Endothelial cell of umbilical vein (primary cell): Measurements from ENCODE around the gene CELA1.

Experiments used
- GATA2 ChIP-seq: IDR thresholded peaks from 2 replicates; pipeline ENCODE4 v1.7.0; 2011; ENCODE audit warnings: low read depth, mild to moderate bottlenecking, moderate library complexity, mixed read lengths, low read length; ENCODE audit not compliant: insufficient read length, insufficient read depth
- POLR2A ChIP-seq: IDR thresholded peaks from 2 replicates; pipeline ENCODE4 v1.6.1; 2012; ENCODE audit warnings: low read depth, mild to moderate bottlenecking, control low read depth, low read length
- POLR2AphosphoS5 ChIP-seq: IDR thresholded peaks from 2 replicates; pipeline ENCODE4 v1.6.1; 2012; ENCODE audit warnings: low read depth, mild to moderate bottlenecking, control low read depth, low read length, moderate library complexity; ENCODE audit not compliant: insufficient read depth
- TF ChIP-seq, protein P1 (sequence below), 2 donors: IDR thresholded peaks; 1 replicate in 1 of 2; 2 replicates in 1 of 2; pipeline ENCODE4 v1.5.1; 2011; ENCODE audit warnings: low read length in 2 of 2, mild to moderate bottlenecking in 2 of 2, moderate library complexity in 2 of 2, control low read depth in 1 of 2, inconsistent platforms in 1 of 2, low read depth in 1 of 2; ENCODE audit not compliant: insufficient read depth in 1 of 2; ENCODE audit errors: extremely low read depth in 1 of 2

- TF ChIP-seq, protein P1, sequence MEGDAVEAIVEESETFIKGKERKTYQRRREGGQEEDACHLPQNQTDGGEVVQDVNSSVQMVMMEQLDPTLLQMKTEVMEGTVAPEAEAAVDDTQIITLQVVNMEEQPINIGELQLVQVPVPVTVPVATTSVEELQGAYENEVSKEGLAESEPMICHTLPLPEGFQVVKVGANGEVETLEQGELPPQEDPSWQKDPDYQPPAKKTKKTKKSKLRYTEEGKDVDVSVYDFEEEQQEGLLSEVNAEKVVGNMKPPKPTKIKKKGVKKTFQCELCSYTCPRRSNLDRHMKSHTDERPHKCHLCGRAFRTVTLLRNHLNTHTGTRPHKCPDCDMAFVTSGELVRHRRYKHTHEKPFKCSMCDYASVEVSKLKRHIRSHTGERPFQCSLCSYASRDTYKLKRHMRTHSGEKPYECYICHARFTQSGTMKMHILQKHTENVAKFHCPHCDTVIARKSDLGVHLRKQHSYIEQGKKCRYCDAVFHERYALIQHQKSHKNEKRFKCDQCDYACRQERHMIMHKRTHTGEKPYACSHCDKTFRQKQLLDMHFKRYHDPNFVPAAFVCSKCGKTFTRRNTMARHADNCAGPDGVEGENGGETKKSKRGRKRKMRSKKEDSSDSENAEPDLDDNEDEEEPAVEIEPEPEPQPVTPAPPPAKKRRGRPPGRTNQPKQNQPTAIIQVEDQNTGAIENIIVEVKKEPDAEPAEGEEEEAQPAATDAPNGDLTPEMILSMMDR (IDR thresholded peaks at IDR 0.05; ENCODE audit: extremely low read depth in 1 of 2, insufficient read depth in 1 of 2, low read depth in 1 of 2, low read length in 2 of 2): no peak
- TF ChIP-seq POLR2A (no peak), POLR2AphosphoS5 (no peak), GATA2 (no peak)
Observed at GRCh38 chr12:51379571-51379970, 33.1 kb upstream of the CELA1 start.
